GM21619 (cell line): ENCODE measurements around the gene ARMH3.

Experiments used
- ATAC-seq: cut with Tn5 transposase; IDR thresholded peaks from one replicate; pipeline ENCODE4 v1.9.1; 2021; ENCODE audit not compliant: unreplicated experiment

ARMH3 gene

DNA sequence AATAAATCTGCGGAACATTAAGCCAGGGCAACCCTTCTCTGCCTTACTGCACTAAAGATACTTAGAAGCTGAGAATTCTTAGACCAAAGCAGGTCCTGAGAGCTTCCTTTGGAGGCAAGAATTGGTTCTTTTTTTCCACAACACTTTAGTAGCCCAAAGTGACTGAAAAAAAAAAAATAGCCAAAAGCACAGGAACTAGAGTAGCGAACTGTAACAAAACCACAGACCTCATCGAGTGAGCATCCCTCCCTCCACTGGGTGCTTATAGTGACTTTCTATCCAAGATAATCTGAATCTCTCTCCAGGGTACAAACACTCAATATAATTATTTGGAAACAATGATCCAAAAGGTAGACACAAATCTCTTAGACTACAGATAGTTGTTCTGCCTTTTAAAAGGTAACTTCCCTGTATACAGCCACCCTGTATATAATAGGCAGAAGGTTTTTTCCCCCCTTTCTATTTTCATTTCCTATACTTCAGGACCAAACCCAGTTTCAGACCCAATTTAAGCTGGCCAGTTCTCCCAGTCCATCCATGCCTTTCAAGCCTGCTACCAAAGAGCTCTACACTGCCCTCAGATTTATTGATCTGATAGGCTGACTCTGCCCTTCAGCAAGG, 180.8 kb downstream of the ARMH3 start:
- no peak for ATAC-seq

GRCh38 chr10:101874252-101874651, 181.7 kb downstream of the ARMH3 start:
- ATAC-seq, result no peak

GRCh38 chr10:101867931-101868330, 188.0 kb downstream of the ARMH3 start:
- no peak for ATAC-seq

DNA sequence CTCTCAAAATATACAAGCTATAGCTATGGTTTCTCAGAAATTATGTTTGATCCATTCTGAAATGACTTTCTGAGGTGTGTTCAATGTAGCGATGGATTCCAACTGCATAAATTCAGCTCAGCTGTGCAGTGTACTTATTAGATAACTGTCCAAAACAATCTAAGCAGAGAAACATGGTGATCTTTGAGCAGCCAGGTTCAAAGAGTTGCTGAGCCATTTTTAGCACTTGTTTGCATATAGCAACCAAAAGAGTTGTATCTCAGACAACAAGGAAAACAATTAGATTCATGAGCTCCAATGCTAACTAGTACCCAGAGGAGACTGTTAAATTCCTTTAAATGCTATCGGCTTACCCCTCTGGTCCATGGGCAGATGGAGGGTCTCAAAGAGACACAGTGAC, 196.4 kb downstream of the ARMH3 start:
- no peak for ATAC-seq

- peak; percentile 80 for ATAC-seq
These were observed 197.1 kb downstream of the ARMH3 start for GRCh38 chr10:101858723-101859500.

GRCh38 chr10:101857802-101858476, 198.0 kb downstream of the ARMH3 start:
- ATAC-seq, result no peak

- no peak for ATAC-seq
These were observed 199.3 kb downstream of the ARMH3 start for GRCh38 chr10:101856626-101857025.

- no peak for ATAC-seq
These were observed 204.4 kb downstream of the ARMH3 start for GRCh38 chr10:101851411-101852116.

DNA sequence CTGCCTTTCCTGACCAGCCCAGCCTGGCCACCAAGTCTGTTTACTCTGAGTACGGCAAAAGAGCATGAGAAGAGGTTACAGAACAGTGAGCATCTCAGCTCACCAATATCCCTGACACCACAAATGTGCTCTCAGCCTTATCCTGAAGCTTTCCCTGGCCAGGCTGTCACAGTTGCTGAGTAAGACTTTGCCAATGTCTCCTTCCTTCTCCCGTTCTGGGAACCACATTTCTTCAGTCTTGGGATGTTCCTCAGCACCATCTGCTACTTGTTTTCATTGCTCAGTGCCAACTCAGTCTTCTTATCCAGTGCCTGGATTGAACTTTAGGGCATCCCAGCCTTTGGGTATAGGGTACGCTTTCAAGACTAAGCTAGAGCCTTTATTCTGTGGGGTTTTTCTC, 205.2 kb downstream of the ARMH3 start:
- ATAC-seq, result no peak

- ATAC-seq, result no peak
These were observed 207.1 kb downstream of the ARMH3 start for GRCh38 chr10:101848894-101849351.

DNA sequence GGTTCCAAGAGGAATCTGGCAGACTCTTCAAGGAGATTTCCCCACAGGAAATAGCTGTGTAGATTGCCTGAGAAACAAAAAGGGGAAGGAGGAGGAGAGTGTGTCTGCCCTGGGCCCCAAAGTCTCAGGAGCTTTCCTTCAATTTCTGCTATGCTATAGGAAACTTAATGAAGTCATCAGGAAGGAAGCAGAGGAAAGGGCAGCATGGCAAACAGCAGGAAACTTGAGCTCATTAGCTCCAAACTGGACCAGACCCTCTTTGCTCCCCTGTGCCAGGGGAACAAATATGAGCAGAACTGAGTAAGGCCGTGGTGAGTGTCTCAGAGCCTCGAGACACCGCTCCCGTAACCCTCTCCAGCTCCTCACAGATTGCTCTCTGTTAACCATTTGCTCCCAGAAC, 207.6 kb downstream of the ARMH3 start:
- ATAC-seq, result no peak

DNA sequence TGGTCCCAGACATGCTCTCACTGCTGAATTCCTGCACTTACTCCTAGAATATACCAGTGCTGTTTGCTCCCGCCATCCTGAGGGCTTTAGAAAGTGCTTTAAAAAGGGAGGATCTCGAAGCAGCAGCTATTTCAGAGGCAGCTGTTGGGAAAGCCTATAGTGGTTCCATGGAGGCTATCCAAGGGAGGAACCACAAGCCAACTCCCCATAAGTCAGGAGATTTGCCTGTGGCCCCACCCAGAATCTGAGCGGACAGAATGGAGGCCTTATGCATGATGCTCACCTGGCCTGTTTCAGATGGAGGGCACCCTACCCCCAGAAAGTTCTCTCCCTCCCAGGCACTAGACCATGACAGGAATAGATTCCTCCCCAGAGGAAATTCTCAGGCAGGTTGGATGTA, 210.1 kb downstream of the ARMH3 start:
- ATAC-seq, result no peak

DNA sequence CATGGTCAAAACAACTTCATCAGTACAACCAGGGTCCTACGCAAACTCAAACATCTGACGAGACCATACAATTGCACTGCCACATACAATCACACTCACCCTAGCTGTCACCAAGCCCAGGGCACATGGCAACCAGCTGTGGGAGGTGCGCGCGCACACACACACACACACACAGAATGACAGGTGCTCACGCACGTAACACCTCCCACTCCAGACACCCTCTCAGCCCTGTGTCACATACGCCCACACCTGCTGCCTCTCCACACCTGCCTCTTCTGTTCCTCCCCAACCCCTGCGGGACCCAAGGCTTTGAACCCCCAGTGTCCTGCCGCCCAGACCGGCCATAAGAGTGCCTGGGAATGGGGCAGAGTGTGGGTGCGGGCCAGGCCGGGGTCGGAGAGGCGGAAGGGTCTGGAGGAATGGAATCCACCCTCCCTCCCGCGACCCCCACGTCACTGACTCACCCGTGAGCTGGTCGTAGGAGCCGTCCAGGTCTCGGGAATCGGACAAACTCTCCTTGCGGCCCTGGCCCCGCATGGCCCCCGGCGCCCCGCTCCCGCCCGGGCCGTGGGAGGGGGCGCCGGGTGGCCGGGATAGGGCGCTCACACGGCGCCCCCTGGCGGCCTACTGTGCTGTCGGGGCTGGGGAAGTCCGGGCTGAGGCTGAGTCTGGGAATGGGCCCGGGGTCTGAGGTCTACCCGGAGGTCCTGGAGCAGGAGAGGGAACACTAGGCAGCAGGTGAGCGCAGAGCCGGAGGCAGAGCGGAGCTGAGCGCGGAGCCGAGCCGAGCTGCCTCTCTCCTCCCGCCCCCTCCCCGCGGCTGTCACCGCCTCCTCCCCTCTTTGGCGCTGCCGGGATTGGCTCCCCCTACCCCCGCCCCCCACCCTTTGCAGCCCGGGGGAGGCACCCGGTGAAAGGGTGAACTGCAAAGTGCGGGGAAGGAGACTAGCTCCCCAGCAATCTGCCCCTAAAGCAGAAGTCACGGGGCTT, 212.6 kb downstream of the ARMH3 start, which contains the start of gene KCNIP2:
TSS of gene KCNIP2 (minus strand) at position 769 of the 990 bp plus-strand sequence. CDS start at position 537, 232 bp downstream.
- no peak for ATAC-seq

GRCh38 chr10:101841826-101842225, 214.1 kb downstream of the ARMH3 start:
- no peak for ATAC-seq

DNA sequence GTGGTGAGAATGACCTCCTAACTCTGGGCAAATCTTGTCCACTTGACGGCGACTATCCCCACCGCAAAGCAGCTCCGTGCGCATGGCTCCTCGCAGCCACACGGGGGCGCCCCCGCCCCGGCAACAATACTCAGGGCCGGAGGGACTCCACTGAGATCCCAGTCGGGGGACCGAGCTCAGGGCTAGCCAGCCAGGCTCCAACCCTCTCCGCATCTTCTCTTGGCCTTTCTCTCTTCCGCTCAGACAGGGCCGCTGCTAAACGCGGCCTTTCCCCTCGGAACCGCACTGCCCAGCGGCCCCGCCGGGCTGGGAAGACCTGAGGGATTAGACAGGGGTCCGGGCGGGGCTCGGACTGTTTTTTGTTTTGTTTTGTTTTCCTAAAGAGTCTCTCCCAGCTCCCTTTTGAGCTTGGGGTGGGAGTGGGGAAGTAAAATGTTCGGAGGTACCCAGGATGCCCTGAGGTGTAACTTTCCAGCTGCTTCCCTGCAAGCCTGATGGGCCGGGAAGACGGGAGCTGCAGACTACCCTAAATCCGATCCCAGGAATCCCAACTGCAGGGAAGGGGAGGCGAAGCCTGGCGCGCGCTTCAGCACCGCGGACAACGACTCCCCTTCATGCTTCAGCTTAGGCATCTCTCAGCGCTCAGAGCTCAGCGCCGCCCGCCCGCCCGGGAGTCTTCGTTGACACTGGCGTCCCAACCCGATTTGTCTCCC, 215.1 kb downstream of the ARMH3 start:
- ATAC-seq, result peak; percentile 57

DNA sequence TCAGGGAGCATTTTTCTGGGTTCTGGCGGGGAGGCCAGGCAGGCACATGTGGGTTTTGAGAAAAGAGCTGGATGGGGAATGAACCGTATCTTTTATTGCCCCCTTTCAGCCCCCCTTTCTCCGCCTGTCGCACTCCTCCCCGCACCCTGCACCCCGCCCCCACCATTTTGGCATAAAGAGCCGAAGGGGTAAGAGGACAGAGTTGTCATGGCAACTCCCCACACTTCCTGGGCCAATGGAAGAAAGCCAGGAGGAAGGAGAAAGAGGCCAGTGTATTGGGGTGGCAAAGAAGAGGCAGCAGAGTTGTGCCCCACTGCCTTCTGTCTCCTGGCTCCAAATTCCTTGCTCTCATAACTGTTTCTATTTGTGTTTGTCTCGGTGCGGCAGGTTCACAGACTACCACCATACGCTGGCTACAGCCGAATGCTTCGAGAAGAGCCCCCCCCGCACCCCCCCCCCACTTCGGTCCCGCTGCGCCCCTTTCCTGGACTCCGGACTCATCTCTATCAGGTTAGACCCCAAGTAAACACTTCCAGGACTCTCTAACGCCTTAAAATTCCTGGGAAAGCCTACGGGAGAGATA, 215.8 kb downstream of the ARMH3 start:
- no peak for ATAC-seq

DNA sequence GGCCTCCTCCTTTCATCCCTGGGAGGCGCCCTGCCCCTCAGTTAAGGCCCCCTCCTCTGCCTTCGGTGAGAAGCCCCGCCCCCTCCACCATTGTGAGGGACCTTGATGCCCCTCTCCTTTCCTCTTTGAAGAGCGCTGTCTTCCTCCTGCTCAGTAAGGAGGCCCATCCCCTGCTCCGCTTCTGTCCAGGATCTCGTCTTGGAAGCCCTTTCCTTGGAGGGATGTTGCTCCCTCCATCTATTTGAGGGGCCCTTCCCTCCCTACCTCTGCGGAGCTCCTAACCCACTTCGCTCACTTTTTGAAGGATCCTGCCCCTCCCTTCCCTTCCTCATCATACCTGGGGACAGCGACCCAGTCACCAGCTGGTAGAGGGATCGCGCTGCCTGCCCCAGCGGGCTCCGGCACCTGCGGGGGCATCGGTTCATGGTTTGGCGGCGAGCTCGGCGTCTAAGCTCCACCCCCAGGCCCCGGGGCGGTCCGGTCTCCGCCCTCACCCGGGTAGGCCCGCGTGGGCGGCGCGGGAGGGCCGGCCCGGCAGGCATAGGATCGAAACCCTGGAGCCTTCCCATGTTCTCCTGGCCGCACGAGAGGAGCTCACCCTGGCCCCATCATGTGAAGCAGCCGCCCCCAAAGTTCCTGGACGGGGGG, 216.4 kb downstream of the ARMH3 start:
- ATAC-seq, result peak; percentile 40

DNA sequence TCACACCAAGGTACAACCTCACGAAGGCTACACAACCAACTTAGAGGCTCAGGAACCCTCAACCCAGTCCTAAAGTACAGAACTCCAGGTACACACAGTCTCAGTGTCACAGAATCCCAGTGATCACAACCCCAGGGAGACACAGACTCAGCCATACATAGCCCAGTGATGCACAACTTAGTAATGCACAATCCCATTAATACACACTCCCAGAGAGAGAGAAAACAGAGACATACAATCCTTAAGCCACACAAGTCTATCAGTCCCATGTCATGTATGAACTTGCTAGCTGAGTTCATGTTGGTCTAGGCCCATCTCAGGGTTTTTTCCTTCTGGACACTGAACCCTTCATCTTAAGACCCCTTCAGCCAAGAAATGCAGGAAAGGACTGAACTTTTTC, 217.0 kb downstream of the ARMH3 start:
- no peak for ATAC-seq
